HAP-1 (cell line): ENCODE data around the gene LIME1.
A peak's percentile ranks its signal among the peaks of the same experiment; 100 is the strongest.

Source experiments
- DNase-seq, 2 experiments: peaks; one replicate each; pipeline ENCODE4 v3.0.0-alpha.2; 2016 to 2020; ENCODE audit warnings: low spot score in 2 of 2
- H3K27me3 ChIP-seq: fragments of 250-450 bp; sonication (Bioruptor Pico); 2 replicates; pipeline ENCODE4 v1.5.1; 2020; ENCODE audit warnings: low read depth, mild to moderate bottlenecking, moderate library complexity
- H3K36me3 ChIP-seq: fragments of 250-450 bp; sonication (Bioruptor Pico); replicated peaks from 2 replicates; pipeline ENCODE4 v1.5.1; 2020; ENCODE audit warnings: mild to moderate bottlenecking
- H3K4me1 ChIP-seq: fragments of 250-450 bp; sonication (Bioruptor Pico); 2 replicates; pipeline ENCODE4 v1.5.1; 2020; ENCODE audit warnings: mild to moderate bottlenecking
- H3K4me3 ChIP-seq: fragments of 250-450 bp; sonication (Bioruptor Pico); 2 replicates; pipeline ENCODE4 v1.5.1; 2020; ENCODE audit warnings: mild to moderate bottlenecking, moderate library complexity
- H3K9me3 ChIP-seq: fragments of 250-450 bp; sonication (Bioruptor Pico); 2 replicates; pipeline ENCODE4 v1.5.1; 2020; ENCODE audit warnings: mild to moderate bottlenecking, moderate library complexity
- in situ Hi-C: fragments of 300-500 bp; cut with MboI; formaldehyde crosslinking; loops from 3 replicates; pipeline ENCODE4 v1.14.3; 2020; ENCODE audit warnings: low sequenced_read_pairs, inconsistent platforms, mixed read lengths

Gene LIME1

GRCh38 chr20:63701329-63702035 is 35.0 kb upstream of the LIME1 start:
- no peak overlapping the region for H3K4me3 ChIP-seq
- no peaks in the 10 kb centered on the region for H3K9me3 ChIP-seq
- peaks cover 3% of the 10 kb centered on the region for H3K4me1 ChIP-seq
- peaks cover 24% of the 10 kb centered on the region for H3K36me3 ChIP-seq
- in situ Hi-C loops: no loop called here
- H3K27me3 ChIP-seq: no peaks in the 10 kb centered on the region
- peak in 1 of 2 experiments; percentile 17 for DNase-seq

DNA sequence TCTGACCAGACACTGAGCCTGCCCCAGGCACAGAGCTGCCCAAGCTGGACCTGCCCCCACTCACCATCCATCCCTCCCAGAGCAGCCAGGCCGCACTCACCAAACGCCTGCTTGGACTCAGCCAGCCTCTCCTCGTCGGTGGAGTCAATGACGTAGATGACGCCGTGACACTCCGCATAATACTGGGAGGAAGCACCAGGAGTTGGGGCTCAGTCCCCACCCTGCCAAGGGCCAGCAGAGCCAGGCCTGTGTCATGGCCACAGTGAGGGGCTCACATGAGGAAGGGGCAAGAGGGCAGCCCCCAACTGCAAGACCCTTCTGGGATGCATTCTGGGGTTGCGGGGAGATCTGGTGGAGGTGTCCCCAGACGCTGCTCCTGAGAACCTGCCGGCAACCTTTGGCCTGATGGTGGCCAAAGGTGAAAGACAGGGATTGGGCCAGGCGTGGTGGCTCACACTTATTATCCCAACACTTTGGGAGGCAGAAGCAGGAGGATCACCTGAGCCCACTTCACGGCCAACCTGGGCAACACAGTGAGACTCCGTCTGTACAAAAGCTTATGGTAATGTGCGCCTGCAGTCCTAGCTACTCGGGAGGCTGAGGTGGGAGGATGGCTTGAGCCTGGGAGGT is 34.3 kb upstream of the LIME1 start:
- Histone ChIP-seq H3K9me3 (no peaks in the 10 kb centered on the region), H3K4me3 (no peak overlapping the region), H3K4me1 (peaks cover 4% of the 10 kb centered on the region), H3K36me3 (peaks cover 26% of the 10 kb centered on the region), H3K27me3 (no peaks in the 10 kb centered on the region)
- in situ Hi-C loops: no loop called here
- peak in 1 of 2 experiments; percentile 13 for DNase-seq

GRCh38 chr20:63702751-63703470 is 33.6 kb upstream of the LIME1 start:
- H3K27me3 ChIP-seq: no peaks in the 10 kb centered on the region
- no peak overlapping the region for H3K4me3 ChIP-seq
- DNase-seq: no peak
- no peaks in the 10 kb centered on the region for H3K9me3 ChIP-seq
- peaks cover 26% of the 10 kb centered on the region for H3K36me3 ChIP-seq
- peaks cover 4% of the 10 kb centered on the region for H3K4me1 ChIP-seq
- in situ Hi-C loops: no loop called here

DNA sequence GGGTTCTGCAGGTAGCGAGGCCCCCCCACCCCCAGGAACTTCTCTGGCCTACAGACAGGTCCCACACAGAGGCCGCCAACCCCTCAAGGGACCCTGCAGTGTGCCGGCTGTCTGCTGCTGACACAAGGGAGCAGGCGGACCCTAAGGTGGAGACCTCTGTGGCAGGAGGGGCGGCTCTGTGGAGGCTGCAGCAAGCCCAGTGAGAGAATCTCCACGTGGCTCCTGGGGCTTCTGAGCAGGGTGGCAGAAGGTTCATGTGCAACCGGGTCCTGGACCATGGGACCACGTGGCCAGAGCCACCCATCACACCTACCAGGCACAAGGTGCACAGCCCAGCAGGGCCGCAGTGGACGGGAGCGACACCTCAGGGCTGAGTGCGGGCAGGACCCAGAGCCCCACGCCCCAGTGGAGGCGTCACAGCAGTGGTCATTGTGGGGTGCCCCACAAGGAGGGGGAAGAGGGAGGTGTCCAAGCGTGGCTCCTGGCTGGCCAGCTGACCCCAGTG is 32.9 kb upstream of the LIME1 start:
- peaks cover 26% of the 10 kb centered on the region for H3K36me3 ChIP-seq
- in situ Hi-C loops: no loop called here

DNA sequence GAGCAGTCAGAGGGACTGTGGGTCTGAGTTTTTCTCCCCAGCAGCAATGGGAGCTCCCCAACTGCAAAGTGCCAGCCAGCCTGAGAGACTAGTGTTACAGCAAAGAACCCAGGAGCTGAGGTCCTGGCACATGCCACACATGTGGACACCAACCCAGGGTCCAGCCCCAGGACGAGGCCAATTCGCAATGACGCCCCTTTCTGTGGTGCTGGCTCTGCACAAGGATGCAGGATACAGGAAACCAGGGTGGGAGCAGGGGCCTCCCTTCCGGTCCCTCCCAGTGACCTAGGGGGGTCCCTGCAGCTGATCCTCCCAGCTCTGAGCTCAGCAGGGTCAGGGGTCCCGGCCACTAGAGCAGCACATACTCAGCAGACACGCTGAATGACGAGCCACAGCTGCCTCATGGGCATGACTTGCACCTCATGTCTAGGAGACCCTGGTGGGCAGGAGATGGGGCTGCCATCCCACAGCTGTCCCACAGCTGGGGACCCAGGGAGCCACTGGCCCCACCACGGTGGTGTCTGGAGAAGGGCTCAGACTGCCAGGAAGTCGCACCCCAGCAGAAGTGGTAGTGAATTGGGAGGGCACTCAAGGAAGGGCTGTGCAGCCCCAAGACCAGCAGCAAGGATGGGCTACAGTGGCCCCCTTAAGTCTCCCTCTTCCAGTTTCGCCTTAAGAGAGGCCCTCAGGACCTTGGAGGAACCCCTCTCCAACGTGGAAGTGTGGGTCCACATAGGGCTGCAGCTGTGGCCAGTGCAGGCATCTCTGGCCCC is 32.3 kb upstream of the LIME1 start:
- Histone ChIP-seq H3K4me3 (no peak overlapping the region), H3K36me3 (peaks cover 30% of the 10 kb centered on the region), H3K9me3 (no peaks in the 10 kb centered on the region), H3K27me3 (no peaks in the 10 kb centered on the region), H3K4me1 (peaks cover 4% of the 10 kb centered on the region)
- no peak for DNase-seq
- in situ Hi-C loops: no loop called here

More for the DNA sequence above, 32.9 kb upstream of the LIME1 start:
- Histone ChIP-seq H3K9me3 (no peaks in the 10 kb centered on the region), H3K4me3 (no peak overlapping the region), H3K4me1 (peaks cover 4% of the 10 kb centered on the region), H3K27me3 (no peaks in the 10 kb centered on the region)
- DNase-seq: no peak

DNA sequence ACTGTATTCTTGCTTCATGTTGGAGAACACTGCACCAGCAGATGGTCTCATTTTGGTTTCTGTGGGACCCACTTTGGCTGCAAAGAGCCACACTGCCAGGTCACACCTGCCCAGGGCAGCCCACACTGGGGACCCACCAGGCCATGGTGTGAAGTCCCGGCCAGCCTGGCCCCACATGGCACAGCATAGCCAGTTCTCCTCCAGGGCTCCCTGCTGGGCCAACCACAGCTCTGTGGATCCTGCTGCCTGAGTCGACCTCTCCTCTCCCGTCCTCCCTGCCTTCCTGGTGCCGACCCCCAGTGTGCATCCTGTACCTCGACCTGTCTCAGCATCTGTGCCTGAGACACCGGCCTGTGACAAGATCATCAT is 31.7 kb upstream of the LIME1 start:
- H3K4me1 ChIP-seq: peaks cover 4% of the 10 kb centered on the region
- H3K36me3 ChIP-seq: peaks cover 36% of the 10 kb centered on the region
- H3K4me3 ChIP-seq: no peak overlapping the region
- H3K9me3 ChIP-seq: no peaks in the 10 kb centered on the region
- H3K27me3 ChIP-seq: no peaks in the 10 kb centered on the region
- no peak for DNase-seq
- in situ Hi-C loops: no loop called here

DNA sequence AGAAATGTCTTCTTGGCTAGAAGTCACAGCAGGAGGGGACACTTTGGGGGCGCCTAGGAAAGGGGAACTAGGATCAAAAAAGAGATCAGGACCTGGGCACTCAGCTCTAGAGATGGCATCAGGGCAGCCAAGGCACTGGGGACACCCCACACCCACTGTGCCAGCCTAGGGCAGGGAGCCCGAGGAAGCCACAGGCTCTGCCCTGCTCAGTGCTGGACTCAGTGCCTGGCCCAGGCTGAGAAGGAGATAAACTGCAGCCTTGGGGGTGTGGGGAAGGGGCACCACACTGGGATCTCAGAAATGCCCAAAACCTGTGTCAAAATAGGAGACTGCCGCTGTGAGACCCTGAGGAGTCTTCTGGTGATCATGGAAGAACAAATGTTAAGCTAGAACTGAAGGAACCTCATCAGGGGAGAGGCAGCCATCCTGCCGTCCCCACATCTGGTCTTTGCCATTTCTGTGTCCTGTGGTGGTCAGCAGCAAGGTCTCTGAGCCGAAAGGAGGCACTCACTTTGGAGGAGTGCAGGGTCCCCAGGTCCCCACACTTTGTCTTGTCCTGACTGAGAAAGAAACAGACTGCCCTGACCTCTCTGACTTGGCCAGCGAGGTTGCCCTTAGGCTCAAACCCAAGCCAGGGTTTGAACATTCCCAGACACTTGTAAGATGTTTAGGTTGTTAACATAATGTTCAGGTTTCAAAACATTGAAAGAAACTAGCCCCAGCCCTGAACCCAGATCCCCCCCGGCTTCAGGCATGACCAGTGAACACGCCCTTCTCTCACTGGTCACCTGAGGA is 31.0 kb upstream of the LIME1 start:
- Histone ChIP-seq H3K36me3 (peaks cover 41% of the 10 kb centered on the region), H3K9me3 (no peaks in the 10 kb centered on the region), H3K4me3 (no peak overlapping the region), H3K27me3 (no peaks in the 10 kb centered on the region), H3K4me1 (peaks cover 4% of the 10 kb centered on the region)
- DNase-seq: no peak
- in situ Hi-C loops: no loop called here

DNA sequence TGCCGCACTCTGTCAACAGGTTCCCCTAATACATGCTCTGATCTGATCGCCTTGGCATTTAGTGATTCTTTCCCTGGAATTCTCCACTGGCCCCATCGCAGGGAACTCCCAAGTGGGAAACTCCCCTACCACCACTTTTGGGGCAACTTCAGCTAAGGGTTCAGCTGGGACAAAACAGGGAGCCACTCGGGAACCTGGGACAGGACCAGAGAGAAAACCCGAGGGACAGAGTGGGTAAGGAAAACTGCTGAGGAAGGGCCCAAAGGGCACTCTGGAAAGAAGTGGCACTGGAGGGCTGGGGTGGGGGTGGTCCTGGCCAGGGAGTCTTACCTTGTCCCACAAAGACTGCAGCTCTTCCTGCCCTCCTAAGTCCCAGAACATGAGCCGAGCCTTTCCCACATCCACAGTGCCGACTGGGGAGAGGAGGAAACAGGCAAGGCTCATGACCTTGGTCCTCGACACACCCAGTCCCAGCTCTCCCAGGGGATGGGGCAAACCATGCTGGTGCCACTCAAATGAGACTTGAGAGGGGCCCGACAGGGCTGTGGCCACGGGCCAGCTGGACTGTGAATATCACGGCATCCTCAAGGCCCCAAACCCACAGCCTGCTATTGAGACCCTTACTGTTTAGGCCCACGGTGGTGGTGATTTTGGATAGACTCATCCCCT is 30.3 kb upstream of the LIME1 start:
- Histone ChIP-seq H3K4me1 (peaks cover 4% of the 10 kb centered on the region), H3K36me3 (peaks cover 48% of the 10 kb centered on the region), H3K27me3 (no peaks in the 10 kb centered on the region), H3K4me3 (peak overlapping the region; percentile 78), H3K9me3 (no peaks in the 10 kb centered on the region)
- in situ Hi-C loops: no loop called here
- no peak for DNase-seq

GRCh38 chr20:63706852-63707557 is 29.5 kb upstream of the LIME1 start:
- Histone ChIP-seq H3K4me1 (peaks cover 4% of the 10 kb centered on the region), H3K27me3 (no peaks in the 10 kb centered on the region), H3K4me3 (peak overlapping the region; percentile 78), H3K36me3 (peaks cover 57% of the 10 kb centered on the region), H3K9me3 (no peaks in the 10 kb centered on the region)
- peak in 1 of 2 experiments; percentile 64 for DNase-seq
- in situ Hi-C loops: no loop called here

- peak within 1 kb of the TSS; percentile 78 for H3K4me3 ChIP-seq
- peaks cover 64% of the 10 kb centered on the region for H3K36me3 ChIP-seq
- peak; percentile 73 to 86 for DNase-seq
- H3K9me3 ChIP-seq: no peaks in the 10 kb centered on the region
- H3K4me1 ChIP-seq: peaks cover 4% of the 10 kb centered on the region
- no peaks in the 10 kb centered on the region for H3K27me3 ChIP-seq
- in situ Hi-C loops: no loop called here
These were observed 28.7 kb upstream of the LIME1 start, which contains the start of the genes ARFRP1 and ZGPAT for GRCh38 chr20:63707558-63708300. Gene ARFRP1, minus strand, starts transcription at chr20:63707976. Its CDS starts 885 bp downstream, at chr20:63707091. Gene ZGPAT, plus strand, starts transcription at chr20:63708039. Its CDS starts 542 bp downstream, at chr20:63708581.

- peak in 1 of 2 experiments; percentile 16 for DNase-seq
- Histone ChIP-seq H3K9me3 (no peaks in the 10 kb centered on the region), H3K27me3 (no peaks in the 10 kb centered on the region), H3K4me1 (peaks cover 4% of the 10 kb centered on the region), H3K4me3 (peak overlapping the region; percentile 78), H3K36me3 (peaks cover 64% of the 10 kb centered on the region)
- in situ Hi-C loops: no loop called here
These were observed 27.9 kb upstream of the LIME1 start for GRCh38 chr20:63708301-63709148.
